ENCODE results near the gene VAC14. TPM values are rescaled to one million over a fixed set of nuclear protein-coding genes. Genes with fewer than 3 reads are reported as not detected.

The VAC14 gene
- total and polyA plus RNA-seq, 2 experiments from 2014 or later, result 42.3 to 77.7 TPM

DNA sequence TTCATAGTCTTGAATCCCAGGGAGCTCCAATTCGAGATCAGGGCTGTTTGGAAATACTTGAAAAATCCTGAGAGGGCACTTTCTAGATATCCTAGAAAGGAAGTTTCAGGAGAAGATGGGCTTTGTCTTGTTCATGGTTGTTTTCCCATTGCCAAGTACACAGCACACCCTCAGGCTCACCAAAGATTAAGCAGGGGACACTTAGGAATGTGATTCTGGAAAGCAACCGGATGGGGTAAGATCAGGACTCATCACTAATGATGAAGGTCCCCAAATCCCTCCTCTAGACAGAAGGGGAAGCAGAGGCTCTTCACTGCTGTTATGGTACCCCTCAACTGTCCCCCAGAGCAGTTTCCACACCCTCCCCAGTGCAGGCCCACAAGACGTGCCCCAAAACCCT is 40.7 kb downstream of the VAC14 start:
- Histone ChIP-seq H3K4me3 (no peak overlapping the region), H3K4me2 (no peak overlapping the region), H3K9me2 (ENCODE audit: insufficient read depth) (no peaks in the 10 kb centered on the region), H3F3A (replicated peaks; ENCODE audit: low read depth) (no peaks in the 10 kb centered on the region), H3K79me2 (replicated peaks; ENCODE audit: insufficient read depth) (no peaks in the 10 kb centered on the region), H4K20me1 (replicated peaks; ENCODE audit: insufficient read depth) (no peaks in the 10 kb centered on the region; the same call in 1 of the 2 replicates), H3K27ac (ENCODE audit: low read depth) (peak overlapping the region; percentile 76; the same call in 1 of the 2 replicates), H3K27me3 (ENCODE audit: insufficient read depth) (no peaks in the 10 kb centered on the region), H3K4me1 (ENCODE audit: insufficient read depth) (no peaks in the 10 kb centered on the region), H2AFZ (no peak overlapping the region), H3K36me3 (ENCODE audit: insufficient read depth) (no peaks in the 10 kb centered on the region; the same call in 1 of the 2 replicates)
- Mint-ChIP-seq H3K4me3 (no peak overlapping the region), H3K4me1 (peaks cover 24% of the 10 kb centered on the region), H3K27me3 (ENCODE audit: insufficient read depth, low read depth, poor library complexity) (peaks cover 12% of the 10 kb centered on the region), H3K9me3 (no peaks in the 10 kb centered on the region), H3K27ac (peak overlapping the region; percentile 82; the same call in 1 of the 2 replicates), H3K36me3 (ENCODE audit: low read depth) (peaks cover 35% of the 10 kb centered on the region)
- DNase-seq (ENCODE audit: low spot score), result no peak
- peak; percentile 12; the same call in 2 of the 3 replicates for ATAC-seq
- no peak for TF ChIP-seq NANOG (IDR thresholded peaks at IDR 0.05; ENCODE audit: borderline replicate concordance)
- TF ChIP-seq STAT1 (IDR thresholded peaks at IDR 0.05; ENCODE audit: unreplicated experiment), result no peak
- TF ChIP-seq, protein P1, sequence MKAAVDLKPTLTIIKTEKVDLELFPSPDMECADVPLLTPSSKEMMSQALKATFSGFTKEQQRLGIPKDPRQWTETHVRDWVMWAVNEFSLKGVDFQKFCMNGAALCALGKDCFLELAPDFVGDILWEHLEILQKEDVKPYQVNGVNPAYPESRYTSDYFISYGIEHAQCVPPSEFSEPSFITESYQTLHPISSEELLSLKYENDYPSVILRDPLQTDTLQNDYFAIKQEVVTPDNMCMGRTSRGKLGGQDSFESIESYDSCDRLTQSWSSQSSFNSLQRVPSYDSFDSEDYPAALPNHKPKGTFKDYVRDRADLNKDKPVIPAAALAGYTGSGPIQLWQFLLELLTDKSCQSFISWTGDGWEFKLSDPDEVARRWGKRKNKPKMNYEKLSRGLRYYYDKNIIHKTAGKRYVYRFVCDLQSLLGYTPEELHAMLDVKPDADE (IDR thresholded peaks at IDR 0.05), result no peak
- TF ChIP-seq CTCF (conservative IDR thresholded peaks at IDR 0.05; ENCODE audit: low read depth in 2 of 2), result no peak
- no peak for TF ChIP-seq ZNF331 (CRISPR knock-in tag; IDR thresholded peaks at IDR 0.05; ENCODE audit: low read depth)
- TF ChIP-seq CREB1 (CRISPR knock-in tag; IDR thresholded peaks at IDR 0.05; ENCODE audit: low read depth), result no peak
- TF ChIP-seq ZNF462 (CRISPR knock-in tag; IDR thresholded peaks at IDR 0.05), result no peak
- TF ChIP-seq EZH2 (IDR thresholded peaks at IDR 0.05; ENCODE audit: low read depth, unreplicated experiment), result no peak
- TF ChIP-seq POLR2AphosphoS5 (IDR thresholded peaks at IDR 0.05; ENCODE audit: low read depth), result no peak
- TF ChIP-seq JUNB (IDR thresholded peaks at IDR 0.05; ENCODE audit: unreplicated experiment), result no peak
- TF ChIP-seq, protein P2, sequence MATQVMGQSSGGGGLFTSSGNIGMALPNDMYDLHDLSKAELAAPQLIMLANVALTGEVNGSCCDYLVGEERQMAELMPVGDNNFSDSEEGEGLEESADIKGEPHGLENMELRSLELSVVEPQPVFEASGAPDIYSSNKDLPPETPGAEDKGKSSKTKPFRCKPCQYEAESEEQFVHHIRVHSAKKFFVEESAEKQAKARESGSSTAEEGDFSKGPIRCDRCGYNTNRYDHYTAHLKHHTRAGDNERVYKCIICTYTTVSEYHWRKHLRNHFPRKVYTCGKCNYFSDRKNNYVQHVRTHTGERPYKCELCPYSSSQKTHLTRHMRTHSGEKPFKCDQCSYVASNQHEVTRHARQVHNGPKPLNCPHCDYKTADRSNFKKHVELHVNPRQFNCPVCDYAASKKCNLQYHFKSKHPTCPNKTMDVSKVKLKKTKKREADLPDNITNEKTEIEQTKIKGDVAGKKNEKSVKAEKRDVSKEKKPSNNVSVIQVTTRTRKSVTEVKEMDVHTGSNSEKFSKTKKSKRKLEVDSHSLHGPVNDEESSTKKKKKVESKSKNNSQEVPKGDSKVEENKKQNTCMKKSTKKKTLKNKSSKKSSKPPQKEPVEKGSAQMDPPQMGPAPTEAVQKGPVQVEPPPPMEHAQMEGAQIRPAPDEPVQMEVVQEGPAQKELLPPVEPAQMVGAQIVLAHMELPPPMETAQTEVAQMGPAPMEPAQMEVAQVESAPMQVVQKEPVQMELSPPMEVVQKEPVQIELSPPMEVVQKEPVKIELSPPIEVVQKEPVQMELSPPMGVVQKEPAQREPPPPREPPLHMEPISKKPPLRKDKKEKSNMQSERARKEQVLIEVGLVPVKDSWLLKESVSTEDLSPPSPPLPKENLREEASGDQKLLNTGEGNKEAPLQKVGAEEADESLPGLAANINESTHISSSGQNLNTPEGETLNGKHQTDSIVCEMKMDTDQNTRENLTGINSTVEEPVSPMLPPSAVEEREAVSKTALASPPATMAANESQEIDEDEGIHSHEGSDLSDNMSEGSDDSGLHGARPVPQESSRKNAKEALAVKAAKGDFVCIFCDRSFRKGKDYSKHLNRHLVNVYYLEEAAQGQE (IDR thresholded peaks at IDR 0.05; ENCODE audit: unreplicated experiment), result no peak
- TF ChIP-seq EZH2phosphoT487 (IDR thresholded peaks at IDR 0.05; ENCODE audit: unreplicated experiment), result no peak
- no peak for TF ChIP-seq ZNF114 (CRISPR knock-in tag; IDR thresholded peaks at IDR 0.05)

Data from GM23338 (cell line).